Esophagus muscularis mucosa (tissue), 4 donors: Measurements from ENCODE around the gene CALML6. TPM values are rescaled to one million over a fixed set of nuclear protein-coding genes. Genes with fewer than 3 reads are reported as not detected.

ENCODE experiments used
- DNase-seq: peaks from one replicate; pipeline ENCODE4 v3.0.0-alpha.2; 2017; ENCODE audit errors: extremely low spot score
- H3K27ac ChIP-seq, 4 donors: fragments of 200-600 bp; sonication (generic); replicated peaks in 1 of 4; 1 replicate in 3 of 4; 2 replicates in 1 of 4; pipeline ENCODE4 v1.5.1; 2016 to 2019; ENCODE audit warnings: mild to moderate bottlenecking in 1 of 4
- H3K27me3 ChIP-seq, 4 donors: fragments of 200-600 bp; sonication (generic); one replicate each; pipeline versions ENCODE4 v1.5.1 to v1.6.0; 2016 to 2019
- H3K36me3 ChIP-seq, 4 donors: fragments of 200-600 bp; sonication (generic); one replicate each; pipeline ENCODE4 v1.5.1; 2016 to 2019
- H3K4me1 ChIP-seq, 4 donors: fragments of 200-600 bp; sonication (generic); one replicate each; pipeline ENCODE4 v1.5.1; 2016 to 2019
- H3K4me3 ChIP-seq, 4 donors: fragments of 200-600 bp; sonication (generic); 1 replicate in 2 of 4; 2 replicates in 2 of 4; pipeline ENCODE4 v1.5.1; 2016 to 2019; ENCODE audit warnings: mild to moderate bottlenecking in 4 of 4, moderate library complexity in 1 of 4
- H3K9me3 ChIP-seq, 4 donors: fragments of 200-600 bp; sonication (generic); 1 replicate in 3 of 4; 2 replicates in 1 of 4; pipeline ENCODE4 v1.5.1; 2016 to 2019
- CTCF ChIP-seq, 3 experiments: fragments of 200-600 bp in 2 of 3; fragments of 450-650 bp in 1 of 3; sonication (generic) in 2 of 3; IDR thresholded peaks; one replicate each; pipeline ENCODE4 v1.5.1; 2017 to 2019; ENCODE audit warnings: antibody characterized with exemption in 3 of 3, mild to moderate bottlenecking in 2 of 3, moderate library complexity in 1 of 3
- EP300 ChIP-seq: sonication (generic); formaldehyde crosslinking; IDR thresholded peaks from one replicate; pipeline ENCODE4 v1.6.1; 2017; ENCODE audit warnings: antibody characterized with exemption
- POLR2A ChIP-seq: fragments of 450-650 bp; IDR thresholded peaks from one replicate; pipeline ENCODE4 v1.6.1; 2017; ENCODE audit warnings: antibody characterized with exemption, moderate library complexity, mild to moderate bottlenecking, low read depth
- POLR2AphosphoS5 ChIP-seq, 2 donors: sonication (generic); formaldehyde crosslinking; IDR thresholded peaks; one replicate each; pipeline ENCODE4 v1.6.1; 2017; ENCODE audit warnings: antibody characterized with exemption in 2 of 2
- WGBS: methylation state at CpG from one replicate; pipeline ENCODE4 v1.1.5; 2018; 5-methylcytosine and 5-hydroxymethylcytosine counted together
- intact Hi-C: fragments of 100-400 bp; cut with DNase I; formaldehyde crosslinking; loops from one replicate; pipeline ENCODE4 v1.15.1; 2023
- total RNA-seq, 4 donors: library from RNA; depleted of rRNA; stranded (reverse); fragments of >200 nt; gene quantifications; one replicate each; pipeline versions ENCODE4 v1.1.0 to v1.2.1, GENCODE V29; 2016

The CALML6 gene
- total RNA-seq, 4 donors from 2014 or later: not detected

DNA sequence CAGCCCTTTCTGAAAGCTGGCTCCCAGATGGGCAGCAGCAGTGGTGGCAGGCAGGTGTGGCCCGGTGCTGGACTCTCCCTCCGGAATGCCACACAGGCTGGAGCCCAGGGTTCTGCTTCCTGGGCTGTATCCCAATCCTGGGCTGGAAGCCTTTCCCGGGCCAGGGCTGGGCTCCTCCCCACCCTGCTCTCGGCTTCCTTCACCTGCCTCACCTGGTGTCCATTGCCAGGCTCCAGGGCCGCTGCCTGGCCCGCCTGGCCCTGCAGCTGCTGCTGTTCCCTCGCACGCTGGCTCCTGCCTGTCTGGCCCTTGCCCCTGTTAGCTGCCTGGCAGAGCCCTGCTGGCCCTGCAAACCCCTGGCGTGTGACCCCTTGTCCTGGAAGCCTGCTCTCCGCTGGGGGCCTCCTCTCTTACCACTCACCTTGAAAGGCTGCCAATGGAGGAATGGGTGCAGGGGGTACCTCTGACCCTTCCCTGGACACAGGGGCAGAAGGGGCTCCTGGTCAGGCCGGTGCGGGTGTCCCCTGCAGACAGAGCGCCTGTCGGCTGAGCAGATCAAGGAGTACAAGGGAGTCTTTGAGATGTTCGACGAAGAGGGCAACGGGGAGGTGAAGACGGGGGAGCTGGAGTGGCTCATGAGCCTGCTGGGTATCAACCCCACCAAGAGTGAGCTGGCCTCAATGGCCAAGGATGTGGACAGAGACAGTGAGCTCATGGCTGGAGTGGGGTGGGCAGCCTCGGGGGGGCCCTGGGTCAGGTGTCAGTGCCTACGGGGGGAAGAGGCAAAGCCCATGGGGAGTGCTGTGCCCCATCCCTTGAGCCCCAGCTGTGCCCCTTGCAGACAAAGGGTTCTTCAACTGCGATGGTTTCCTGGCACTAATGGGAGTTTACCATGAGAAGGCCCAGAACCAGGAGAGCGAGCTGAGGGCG is 1.1 kb downstream of the CALML6 start:
- Histone ChIP-seq H3K9me3 (no peaks in the 10 kb centered on the region), H3K4me3 (no peak overlapping the region), H3K27me3 (peaks cover 0 to 9% (median 0%) of the 10 kb centered on the region in 4 donors), H3K27ac (no peak overlapping the region), H3K4me1 (peaks cover 14 to 24% (median 22%) of the 10 kb centered on the region in 4 donors), H3K36me3 (no peaks in the 10 kb centered on the region)
- 96% methylated on average over 21 of the region's 23 CpGs for WGBS
- no peak for DNase-seq
- intact Hi-C loops: no loop called here
- TF ChIP-seq CTCF (IDR thresholded peaks at IDR 0.05) (no peak), EP300 (no peak), POLR2AphosphoS5 (IDR thresholded peaks at IDR 0.05) (no peak), POLR2A (no peak)

DNA sequence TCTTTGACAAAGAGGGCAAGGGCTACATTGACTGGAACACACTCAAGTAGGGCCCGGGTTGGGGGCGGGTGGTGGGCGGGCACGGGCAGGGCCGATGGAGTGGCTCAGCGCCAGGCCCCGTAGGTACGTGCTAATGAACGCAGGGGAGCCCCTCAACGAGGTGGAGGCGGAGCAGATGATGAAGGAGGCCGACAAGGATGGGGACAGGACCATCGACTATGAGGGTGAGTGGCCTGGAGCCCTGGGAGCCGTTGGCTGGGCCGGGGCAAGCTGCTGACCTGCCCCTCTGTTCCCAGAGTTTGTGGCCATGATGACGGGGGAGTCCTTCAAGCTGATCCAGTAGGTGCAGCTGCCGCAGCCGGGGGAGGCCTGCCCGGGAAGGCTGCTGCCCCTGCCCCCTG is 1.8 kb downstream of the CALML6 start:
- intact Hi-C loops: no loop called here
- Histone ChIP-seq H3K27me3 (peaks cover 0 to 9% (median 0%) of the 10 kb centered on the region in 4 donors), H3K36me3 (no peaks in the 10 kb centered on the region), H3K27ac (no peak overlapping the region), H3K9me3 (no peaks in the 10 kb centered on the region), H3K4me1 (peaks cover 14 to 24% (median 22%) of the 10 kb centered on the region in 4 donors), H3K4me3 (no peak overlapping the region)
- 87% methylated on average over 14 of the region's 19 CpGs for WGBS
- no peak for DNase-seq
- TF ChIP-seq EP300: no peak
- TF ChIP-seq POLR2AphosphoS5 (IDR thresholded peaks at IDR 0.05): no peak
- no peak for TF ChIP-seq POLR2A
- no peak for TF ChIP-seq CTCF (IDR thresholded peaks at IDR 0.05)

DNA sequence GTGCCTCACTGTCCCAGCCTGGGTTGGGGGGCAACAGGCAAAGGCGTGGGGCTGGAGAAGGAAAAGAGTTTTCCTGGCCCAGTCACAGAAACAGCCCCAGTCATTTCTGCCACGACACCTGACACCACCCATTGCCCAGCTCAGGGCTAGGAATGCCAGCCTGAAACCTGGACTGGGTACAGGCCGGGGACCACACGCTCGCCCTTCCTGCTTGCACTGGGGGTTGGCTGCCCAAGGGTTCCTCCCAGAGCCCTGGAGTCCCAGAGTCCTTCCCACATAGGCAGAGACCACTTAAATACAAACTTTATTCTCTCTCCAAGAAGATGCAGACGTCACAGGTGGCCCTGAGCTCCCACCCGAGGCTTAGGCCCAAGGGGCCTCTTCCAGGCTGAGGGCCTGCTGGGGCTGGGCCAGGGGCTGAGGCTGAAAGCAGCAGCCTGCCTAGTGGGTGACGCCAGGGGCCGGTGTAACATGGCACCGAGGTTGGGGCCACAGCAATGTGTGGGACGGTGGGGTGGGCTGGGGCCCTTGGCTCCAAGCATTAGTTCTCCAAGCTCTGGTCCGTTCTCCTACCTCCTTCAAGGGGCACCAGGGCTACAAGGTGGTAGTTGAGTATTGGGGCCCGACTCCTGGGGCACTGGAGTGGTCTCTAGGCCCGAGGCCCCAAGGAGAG is 2.4 kb downstream of the CALML6 start:
- no peak for DNase-seq
- Histone ChIP-seq H3K9me3 (no peaks in the 10 kb centered on the region), H3K4me3 (no peak overlapping the region), H3K27me3 (peaks cover 0 to 9% (median 0%) of the 10 kb centered on the region in 4 donors), H3K27ac (no peak overlapping the region), H3K36me3 (no peaks in the 10 kb centered on the region), H3K4me1 (peaks cover 14 to 24% (median 22%) of the 10 kb centered on the region in 4 donors)
- WGBS: 94% methylated on average over 14 of the region's 14 CpGs
- TF ChIP-seq CTCF (IDR thresholded peaks at IDR 0.05) (no peak), POLR2A (no peak), EP300 (no peak), POLR2AphosphoS5 (IDR thresholded peaks at IDR 0.05) (no peak)
- intact Hi-C loops: no loop called here

- no peaks in the 10 kb centered on the region for H3K36me3 ChIP-seq
- H3K4me1 ChIP-seq: peaks cover 14 to 24% (median 22%) of the 10 kb centered on the region in 4 donors
- H3K27me3 ChIP-seq: peaks cover 0 to 9% (median 0%) of the 10 kb centered on the region in 4 donors
- H3K9me3 ChIP-seq: no peaks in the 10 kb centered on the region
- DNase-seq: no peak
- no peak for TF ChIP-seq CTCF (IDR thresholded peaks at IDR 0.05)
- no peak for TF ChIP-seq POLR2A
- TF ChIP-seq EP300: no peak
- TF ChIP-seq POLR2AphosphoS5 (IDR thresholded peaks at IDR 0.05): no peak
- WGBS: 60% methylated on average over 18 of the region's 46 CpGs
- H3K27ac ChIP-seq: peak overlapping the region in 3 of 4 donors; percentile 59 to 68 (median 67)
- peak overlapping the region; percentile 61 to 68 (median 64) for H3K4me3 ChIP-seq
- intact Hi-C loops: no loop called here
Observed at GRCh38 chr1:1917995-1918900, 3.2 kb downstream of the CALML6 start.
